CMK (cell line): ENCODE results near the gene INPP5E.

ENCODE experiments used
- DNase-seq: peaks from one replicate; pipeline ENCODE4 v3.0.0-alpha.2; 2010; ENCODE audit warnings: low read depth

The INPP5E gene

GRCh38 chr9:136447173-136447778 is 7.6 kb upstream of the INPP5E start:
- DNase-seq = no peak

DNA sequence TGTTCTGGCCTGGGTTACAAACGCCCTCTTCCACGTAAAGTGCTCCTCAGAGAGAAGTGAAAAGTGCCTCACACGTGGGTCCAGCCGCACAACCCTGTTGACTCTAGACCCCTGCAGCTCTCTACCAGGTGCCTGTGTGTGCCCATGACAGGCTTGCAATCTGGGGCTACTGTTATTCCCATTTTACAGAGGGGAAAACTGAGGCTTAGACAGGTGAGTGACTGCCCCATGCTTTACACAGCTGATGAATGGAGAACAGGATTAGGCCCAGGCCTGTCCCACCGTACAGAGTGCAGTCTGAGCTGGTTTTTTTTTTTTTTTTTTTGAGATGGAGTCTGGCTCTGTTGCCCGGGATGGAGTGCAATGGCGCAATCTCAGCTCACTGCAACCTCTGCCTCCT is 6.2 kb upstream of the INPP5E start:
- no peak for DNase-seq

GRCh38 chr9:136444102-136444501 is 4.5 kb upstream of the INPP5E start:
- DNase-seq = no peak

DNA sequence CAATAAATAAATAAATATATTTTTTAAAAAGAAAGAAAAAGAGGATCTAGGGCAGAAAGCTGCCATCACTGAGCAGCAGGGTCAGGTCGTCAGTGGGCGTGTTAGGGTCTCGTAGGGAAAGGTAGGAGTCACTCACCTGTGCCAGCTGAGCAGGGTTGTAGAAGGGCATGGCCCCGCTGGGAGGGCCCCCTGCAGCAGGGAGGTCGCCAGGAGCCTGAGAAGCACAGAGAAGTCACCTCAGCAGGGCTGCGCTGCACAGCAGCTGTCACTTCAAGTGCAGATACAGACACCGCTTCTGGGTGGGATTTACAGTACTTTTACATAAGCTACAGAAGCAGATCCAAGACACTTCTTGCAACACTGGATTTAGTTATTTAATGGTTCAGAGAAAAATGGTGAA is 4.0 kb upstream of the INPP5E start:
- DNase-seq = no peak

GRCh38 chr9:136443087-136443486 is 3.4 kb upstream of the INPP5E start:
- no peak for DNase-seq

DNA sequence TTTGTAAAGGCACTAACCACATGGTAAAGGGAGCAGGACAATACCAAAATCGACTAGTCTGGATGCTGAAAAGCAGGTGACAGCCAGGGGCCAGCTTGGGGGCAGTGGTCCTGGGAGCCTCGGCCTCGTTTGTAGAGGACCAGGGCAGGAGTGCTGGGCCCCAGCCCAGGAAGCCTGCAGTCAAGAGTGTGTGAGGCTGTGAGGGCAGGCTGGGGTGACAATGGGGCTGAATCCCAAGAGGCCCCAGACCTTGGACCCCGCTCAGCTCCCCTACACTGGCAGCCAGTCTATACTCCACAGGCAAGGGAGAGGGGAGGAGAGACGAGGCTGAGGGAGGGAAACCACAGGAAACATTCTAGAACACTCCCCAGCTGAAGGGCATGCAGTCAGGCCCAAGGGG is 2.6 kb upstream of the INPP5E start:
- DNase-seq = no peak

GRCh38 chr9:136441681-136442245 is 2.1 kb upstream of the INPP5E start:
- DNase-seq = no peak

- no peak for DNase-seq
Measured at GRCh38 chr9:136441191-136441680, 1.6 kb upstream of the INPP5E start.

DNA sequence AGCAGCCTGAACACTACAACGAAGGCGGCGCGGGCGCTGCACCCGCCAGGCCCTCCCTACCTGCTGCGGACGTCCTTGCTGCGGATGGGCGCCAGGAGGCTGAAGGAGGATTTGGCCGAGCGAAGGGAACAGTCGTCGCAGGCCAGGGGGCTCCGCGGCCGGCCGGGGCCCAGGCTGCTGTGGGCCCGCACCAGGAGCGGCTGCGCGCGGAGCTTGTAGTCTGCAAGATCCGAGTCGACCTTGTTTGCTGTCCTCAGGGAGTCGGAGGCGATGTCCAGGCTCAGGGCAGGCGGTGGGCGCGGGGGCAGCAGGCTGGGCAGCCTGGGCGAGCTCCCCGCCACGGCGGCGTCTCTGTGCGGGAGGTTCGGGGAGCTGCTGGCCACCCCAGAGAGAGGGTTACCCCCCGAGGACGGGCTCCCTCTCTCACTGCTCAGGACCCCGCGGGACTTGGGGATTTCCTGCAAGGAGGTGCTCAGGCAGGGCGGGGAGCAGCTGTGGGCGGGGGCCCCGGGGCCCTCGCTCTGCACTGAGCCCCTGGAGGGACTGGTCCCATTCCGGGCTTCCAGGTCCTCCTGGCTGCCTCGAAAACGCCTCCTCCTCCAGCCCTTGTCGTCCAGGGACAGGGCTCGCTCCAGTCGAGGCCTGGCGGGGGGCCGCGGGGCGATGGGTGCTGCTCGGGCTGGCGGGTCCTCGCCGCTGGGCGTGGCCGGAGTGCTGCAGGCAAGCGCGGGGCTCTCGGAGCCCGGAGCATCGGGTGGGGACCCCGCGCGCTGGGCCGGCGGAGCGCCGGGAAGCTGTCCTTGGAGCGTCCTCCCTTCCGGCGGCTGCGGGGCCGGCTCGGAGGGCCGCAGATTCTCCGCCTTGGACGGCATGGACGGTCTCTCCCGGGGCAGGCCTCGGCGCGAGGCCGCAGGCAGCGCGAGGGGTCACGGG is 831 bp downstream of the INPP5E start:
- peak; percentile 12 for DNase-seq

DNA sequence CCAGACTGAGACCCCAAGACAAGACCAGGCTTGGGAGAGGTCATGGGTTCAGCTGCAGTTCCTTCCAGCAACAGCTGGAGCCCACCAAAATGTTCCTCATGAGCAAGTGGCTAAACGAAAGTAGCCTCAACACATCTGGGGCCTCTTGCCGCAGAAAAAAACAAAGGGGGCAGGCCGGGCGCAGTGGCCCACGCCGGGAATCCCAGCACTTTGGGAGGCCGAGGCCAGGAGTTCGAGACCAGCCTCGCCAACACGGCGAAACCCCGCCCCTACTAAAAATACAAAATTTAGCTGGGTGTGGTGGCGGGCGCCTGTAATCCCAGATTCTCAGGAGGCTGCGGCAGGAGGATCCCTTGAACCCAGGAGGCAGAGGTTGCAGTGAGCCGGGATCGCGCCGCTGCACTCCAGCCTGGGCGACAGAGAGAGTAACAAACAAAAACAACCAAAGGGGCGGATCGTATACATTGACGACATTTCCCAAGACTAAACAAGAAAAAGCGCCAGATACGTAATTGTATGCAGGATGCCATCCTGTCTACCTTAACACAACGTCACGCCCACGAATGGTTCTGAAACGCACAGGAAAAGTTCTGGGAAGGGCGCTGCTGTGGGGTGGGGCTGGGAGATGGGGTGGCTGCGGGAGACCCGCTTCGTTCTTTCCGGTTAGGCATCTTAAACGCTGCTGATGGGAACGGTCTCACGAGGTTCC is 1.7 kb downstream of the INPP5E start:
- DNase-seq = no peak

DNA sequence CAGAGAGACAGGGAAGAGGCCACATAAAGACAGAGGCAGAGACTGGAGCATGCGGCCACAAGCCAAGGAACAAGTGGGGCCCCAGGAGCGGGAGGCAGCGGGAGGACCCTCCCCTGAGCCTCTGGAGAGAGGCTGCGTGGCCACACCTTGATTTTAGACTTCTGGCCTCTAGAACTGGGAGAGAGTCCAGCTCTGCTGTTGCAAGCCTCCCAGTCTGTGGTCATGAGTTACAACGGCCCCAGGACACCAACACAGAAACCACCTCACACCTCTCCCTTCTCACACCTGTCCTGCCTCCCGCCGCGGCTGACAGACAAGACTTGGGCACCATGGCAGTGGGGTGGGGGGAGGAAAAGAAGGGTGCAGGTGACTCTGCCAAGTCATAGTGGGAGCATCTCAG is 2.2 kb downstream of the INPP5E start:
- no peak for DNase-seq

DNA sequence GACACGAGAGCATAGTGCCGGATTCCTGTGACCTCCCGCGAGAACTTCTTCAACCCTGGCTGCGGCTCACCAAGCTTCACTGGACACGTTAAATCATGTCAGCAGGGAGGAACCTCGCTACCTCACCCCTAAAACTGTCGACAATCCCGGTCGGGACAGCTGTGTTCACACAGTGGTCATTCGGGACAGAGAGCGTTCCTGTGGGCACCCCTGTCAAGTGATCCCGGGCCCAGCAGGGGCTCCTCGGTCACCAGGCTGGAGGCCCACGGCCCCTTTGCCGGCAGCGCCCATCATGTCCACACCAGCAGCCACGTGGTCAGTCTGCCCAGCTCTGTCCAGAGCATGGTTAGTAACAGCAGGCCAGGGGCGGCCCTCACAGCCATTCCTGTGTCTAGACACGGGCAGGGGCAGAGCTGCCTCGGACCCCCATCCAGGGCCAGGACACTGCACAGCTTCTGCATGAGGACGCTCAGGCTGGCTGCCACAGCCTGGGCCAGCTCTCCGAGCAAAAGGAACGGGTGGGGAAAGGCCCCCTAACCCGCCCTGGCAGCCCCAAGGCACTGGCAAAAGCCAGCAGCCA is 3.5 kb downstream of the INPP5E start:
- DNase-seq = no peak

DNA sequence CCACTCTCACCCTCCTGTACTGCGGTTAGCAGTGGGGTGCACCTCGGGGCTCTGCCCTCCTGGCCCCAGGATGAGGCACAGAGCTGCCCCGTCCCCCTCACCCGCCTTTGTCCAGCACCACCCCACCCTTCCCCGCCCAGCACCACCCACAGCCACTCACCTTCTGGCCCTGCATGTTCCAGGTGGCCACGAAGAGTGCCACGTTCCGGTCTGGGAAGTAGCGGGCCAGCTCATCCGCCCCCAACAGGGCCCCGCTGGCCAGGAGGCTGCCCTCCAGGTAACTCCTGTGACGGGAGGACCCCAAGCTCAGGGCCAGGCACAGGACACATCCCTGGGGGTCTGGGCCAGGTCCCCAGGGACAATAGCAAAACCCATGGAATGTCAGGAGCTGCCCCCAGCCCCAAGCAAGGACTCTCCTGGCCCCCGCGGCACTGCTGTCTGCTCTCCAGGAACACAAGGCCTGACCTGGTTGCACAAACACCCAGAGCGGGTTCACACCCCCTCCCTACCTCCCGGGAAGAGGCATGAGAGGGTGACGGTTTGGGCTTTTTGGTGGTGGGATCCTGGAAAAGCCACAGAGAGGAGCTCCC is 5.0 kb downstream of the INPP5E start:
- DNase-seq = no peak

DNA sequence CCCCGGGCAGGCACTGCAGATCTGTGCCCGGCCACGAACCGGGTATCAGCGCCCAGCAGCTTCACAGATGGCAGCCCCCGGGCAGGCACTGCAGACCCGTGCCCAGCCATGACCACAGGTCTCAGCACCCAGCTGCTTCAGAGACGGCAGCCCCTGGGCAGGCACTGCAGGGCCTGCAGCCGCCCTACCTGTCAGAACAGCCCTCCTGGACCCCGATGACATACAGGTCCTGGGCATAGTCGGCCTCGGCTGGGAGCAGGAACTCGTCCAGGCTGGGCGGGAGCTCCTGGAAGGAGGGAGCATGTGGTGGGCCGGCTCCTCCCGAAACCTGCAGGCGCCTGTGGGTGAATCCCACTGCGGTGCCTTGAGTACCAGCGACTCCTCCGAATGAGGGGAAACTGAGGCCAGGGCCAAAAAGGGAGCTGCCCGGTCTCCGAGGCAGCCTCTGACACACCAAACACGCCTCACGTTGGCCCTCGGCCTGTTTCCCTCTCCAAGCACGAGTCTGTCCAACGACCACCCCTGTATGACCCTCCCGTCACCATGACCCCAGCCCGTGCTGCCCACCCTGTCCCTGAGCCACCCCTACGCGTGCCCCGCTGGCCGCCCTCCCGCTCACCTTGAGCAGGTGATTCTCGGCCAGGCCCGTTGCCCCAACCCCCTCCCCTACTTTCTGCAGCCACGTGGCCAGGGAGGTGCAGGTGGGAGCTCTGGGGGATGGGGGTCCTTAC is 5.6 kb downstream of the INPP5E start:
- no peak for DNase-seq

GRCh38 chr9:136433043-136433715 is 6.5 kb downstream of the INPP5E start:
- DNase-seq = no peak

DNA sequence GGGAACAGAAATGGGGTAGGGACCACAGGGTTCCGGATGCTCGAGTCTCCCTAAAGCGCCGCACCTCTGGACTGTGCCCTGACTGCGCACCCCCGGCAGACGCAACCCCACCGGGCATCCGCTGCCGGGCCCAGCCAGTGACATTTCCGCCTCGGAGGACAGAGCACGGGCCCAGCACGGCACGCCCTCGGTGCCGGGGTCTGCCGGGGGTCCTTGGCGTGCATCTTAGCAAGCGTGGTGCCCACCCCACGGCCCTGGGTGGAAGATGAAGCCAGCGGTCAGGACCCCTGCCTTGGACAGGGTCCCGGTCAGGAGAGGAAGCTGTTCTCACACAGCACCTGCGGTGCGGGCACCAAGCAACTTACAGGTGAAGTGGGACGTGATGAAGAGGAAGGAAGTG is 7.1 kb downstream of the INPP5E start:
- no peak for DNase-seq

- DNase-seq = no peak
Measured at GRCh38 chr9:136431782-136432350, 7.8 kb downstream of the INPP5E start.

GRCh38 chr9:136430588-136431234 is 8.9 kb downstream of the INPP5E start:
- no peak for DNase-seq

DNA sequence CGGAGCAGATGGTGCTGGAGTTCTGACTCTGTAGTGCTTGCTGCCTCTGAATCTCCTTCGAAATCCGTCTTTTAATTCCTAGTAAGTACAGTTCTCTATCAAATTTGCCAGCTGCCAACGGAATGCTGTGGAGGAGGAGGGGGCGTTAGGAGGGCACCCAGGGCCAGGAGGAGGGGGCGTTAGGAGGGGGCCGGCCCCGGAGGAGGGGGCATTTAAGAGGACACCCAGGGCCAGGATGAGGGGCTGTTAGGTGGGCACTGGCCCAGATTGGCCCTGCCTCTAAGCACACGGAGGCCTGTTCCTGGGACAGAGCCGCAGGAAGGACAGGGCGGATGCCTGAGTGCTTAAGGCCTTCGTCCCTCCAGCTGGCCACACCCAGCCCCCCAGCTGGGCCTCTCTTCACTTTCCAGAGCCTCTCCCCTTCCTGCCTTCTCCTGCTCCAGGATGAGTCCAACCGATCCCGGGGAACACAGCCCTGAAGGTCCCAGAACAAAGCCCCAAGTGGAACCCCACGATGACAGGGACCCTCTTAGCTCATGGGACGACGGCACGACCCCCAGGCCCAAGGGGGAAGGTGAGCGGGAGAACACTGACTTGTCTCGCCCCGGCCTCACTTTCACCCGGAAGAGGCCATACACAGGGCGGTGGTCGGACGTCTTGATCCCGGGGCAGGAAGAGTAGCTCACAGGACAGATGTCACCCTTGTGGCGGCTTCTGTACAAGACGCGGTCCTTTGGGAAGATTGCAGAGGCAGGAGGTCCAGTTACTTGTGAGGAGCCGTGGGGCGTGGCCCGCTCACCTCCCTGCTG is 9.8 kb downstream of the INPP5E start:
- DNase-seq = no peak
